CD4-positive, alpha-beta T cell treated with Interferon gamma for 1 hour (primary cell): ENCODE results near the gene GNG2.

ENCODE experiments used
- DNase-seq: peaks from one replicate; pipeline ENCODE4 v3.0.0-alpha.2; 2020

GNG2 gene

GRCh38 chr14:51895375-51895774 is 35.0 kb downstream of the GNG2 start:
- DNase-seq: no peak

GRCh38 chr14:51897791-51898355 is 37.5 kb downstream of the GNG2 start:
- DNase-seq: no peak

GRCh38 chr14:51901475-51902024 is 41.1 kb downstream of the GNG2 start:
- DNase-seq: no peak

- DNase-seq: peak; percentile 64
Measured at GRCh38 chr14:51905656-51906121, 45.3 kb downstream of the GNG2 start.

GRCh38 chr14:51908086-51908485 is 47.7 kb downstream of the GNG2 start:
- no peak for DNase-seq

GRCh38 chr14:51912112-51912786 is 51.8 kb downstream of the GNG2 start:
- DNase-seq: no peak

GRCh38 chr14:51914310-51914709 is 53.9 kb downstream of the GNG2 start:
- no peak for DNase-seq

GRCh38 chr14:51917193-51917592 is 56.8 kb downstream of the GNG2 start:
- DNase-seq: no peak

- DNase-seq: no peak
Measured at GRCh38 chr14:51921026-51921425, 60.6 kb downstream of the GNG2 start.

- DNase-seq: no peak
Measured at GRCh38 chr14:51922624-51923023, 62.2 kb downstream of the GNG2 start.

- no peak for DNase-seq
Measured at GRCh38 chr14:51924600-51924999, 64.2 kb downstream of the GNG2 start.

GRCh38 chr14:51925980-51926379 is 65.6 kb downstream of the GNG2 start:
- DNase-seq: no peak

GRCh38 chr14:51926449-51926848 is 66.0 kb downstream of the GNG2 start:
- no peak for DNase-seq

GRCh38 chr14:51928568-51928967 is 68.2 kb downstream of the GNG2 start:
- no peak for DNase-seq

- DNase-seq: no peak
Measured at GRCh38 chr14:51929166-51929565, 68.8 kb downstream of the GNG2 start.

- DNase-seq: no peak
Measured at GRCh38 chr14:51929910-51930682, 69.7 kb downstream of the GNG2 start.

GRCh38 chr14:51931308-51931707 is 70.9 kb downstream of the GNG2 start:
- DNase-seq: no peak

GRCh38 chr14:51933191-51933590 is 72.8 kb downstream of the GNG2 start:
- no peak for DNase-seq

- DNase-seq: no peak
Measured at GRCh38 chr14:51938137-51938536, 77.7 kb downstream of the GNG2 start.

GRCh38 chr14:51938821-51939220 is 78.4 kb downstream of the GNG2 start:
- no peak for DNase-seq

GRCh38 chr14:51939226-51939625 is 78.8 kb downstream of the GNG2 start:
- no peak for DNase-seq

GRCh38 chr14:51939755-51940301 is 79.4 kb downstream of the GNG2 start:
- no peak for DNase-seq

- no peak for DNase-seq
Measured at GRCh38 chr14:51942971-51943370, 82.6 kb downstream of the GNG2 start.
